Thymus (tissue), 11 donors: ENCODE measurements around the gene BFSP1. TPM values are rescaled to one million over a fixed set of nuclear protein-coding genes. Genes with fewer than 3 reads are reported as not detected.

Experiments
- DNase-seq, 9 donors: peaks; one replicate each; pipeline ENCODE4 v3.0.0-alpha.2; 2013; ENCODE audit warnings: low spot score in 9 of 9, low read depth in 6 of 9, missing footprints in 1 of 9
- H3K27ac ChIP-seq, 2 donors: one replicate each; pipeline ENCODE4 v1.5.1; 2013; ENCODE audit warnings: control low read depth in 1 of 2, low read depth in 1 of 2, low read length in 1 of 2, mild to moderate bottlenecking in 1 of 2, moderate library complexity in 1 of 2
- H3K27me3 ChIP-seq, 2 donors: one replicate each; pipeline ENCODE4 v1.5.1; 2013; ENCODE audit warnings: low read length in 1 of 2; ENCODE audit not compliant: control insufficient read depth in 2 of 2, insufficient read depth in 1 of 2
- H3K36me3 ChIP-seq, 2 donors: one replicate each; pipeline ENCODE4 v1.5.1; 2013; ENCODE audit warnings: low read length in 1 of 2, mild to moderate bottlenecking in 1 of 2, moderate library complexity in 1 of 2; ENCODE audit not compliant: control insufficient read depth in 2 of 2, insufficient read depth in 2 of 2
- H3K4me1 ChIP-seq, 2 donors: one replicate each; pipeline ENCODE4 v1.5.1; 2013; ENCODE audit warnings: low read length in 2 of 2; ENCODE audit not compliant: control insufficient read depth in 2 of 2, insufficient read depth in 2 of 2
- H3K4me3 ChIP-seq, 2 donors: one replicate each; pipeline ENCODE4 v1.5.1; 2013; ENCODE audit warnings: low read length in 2 of 2, control low read depth in 1 of 2, mild to moderate bottlenecking in 1 of 2
- H3K9me3 ChIP-seq, 2 donors: one replicate each; pipeline ENCODE4 v1.5.1; 2013; ENCODE audit warnings: low read length in 1 of 2, mild to moderate bottlenecking in 1 of 2; ENCODE audit not compliant: control insufficient read depth in 2 of 2, insufficient read depth in 1 of 2
- WGBS: extraction: QIAGEN DNeasy Blood & Tissue Kit; methylation state at CpG from one replicate; pipeline ENCODE4 v1.1.7; 2013; 5-methylcytosine and 5-hydroxymethylcytosine counted together
- polyA plus RNA-seq: library from polyadenylated mRNA; stranded (reverse); fragments of 200-250 nt; gene quantifications from one replicate; pipeline ENCODE4 v1.2.3, GENCODE V29; 2013
- total RNA-seq: library from RNA; stranded (reverse); fragments of 120-200 nt; gene quantifications from one replicate; pipeline ENCODE4 v1.2.4, GENCODE V29; 2013
- donor health status: healthy.

BFSP1 gene
- total and polyA plus RNA-seq, 2 donors = 0.27 to 0.57 TPM

DNA sequence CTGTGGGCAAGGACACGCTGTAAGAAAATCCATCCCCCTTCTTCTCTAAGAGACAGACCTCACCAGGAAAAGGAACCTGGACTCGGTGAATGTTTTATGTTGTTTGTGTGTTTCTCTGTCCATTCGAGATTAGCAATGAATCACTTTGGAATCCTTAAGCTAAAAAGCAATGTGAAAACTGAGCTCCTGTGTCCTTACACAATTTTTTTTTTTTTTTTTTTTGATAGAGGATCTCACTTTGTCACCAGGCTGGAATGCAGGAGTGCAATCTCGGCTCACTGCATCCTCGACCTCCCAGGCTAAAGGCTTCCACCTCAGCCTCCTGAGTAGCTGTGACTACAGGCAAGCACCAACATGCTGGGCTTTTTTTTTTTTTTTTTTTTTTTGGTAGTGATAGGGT is 32.1 kb downstream of the BFSP1 start:
- 94% methylated on average over 5 of the region's 5 CpGs for WGBS
- peaks cover 0 to 2% of the 10 kb centered on the region in 2 donors for H3K27me3 ChIP-seq
- no peak for DNase-seq

DNA sequence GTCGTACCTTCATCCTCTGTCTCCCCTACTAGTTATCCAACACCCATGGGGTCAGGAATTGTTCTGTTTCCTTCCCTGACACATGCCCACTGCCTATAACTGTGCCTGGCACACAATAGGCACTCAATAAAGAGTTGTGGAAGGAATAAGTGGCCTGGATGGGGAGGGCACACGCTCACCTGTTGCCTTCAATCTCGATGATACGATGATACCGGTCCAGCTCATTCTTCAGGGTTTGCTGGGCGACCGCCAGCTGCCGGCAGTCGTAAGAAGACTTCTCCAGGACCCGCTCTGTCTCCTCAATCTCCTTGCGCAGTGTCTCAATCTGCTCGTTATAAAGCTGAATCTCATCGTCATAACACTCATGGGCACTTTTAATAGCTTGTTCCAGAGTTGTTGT is 32.5 kb downstream of the BFSP1 start:
- WGBS = 95% methylated on average over 13 of the region's 13 CpGs
- H3K9me3 ChIP-seq = no peaks in the 10 kb centered on the region
- no peak overlapping the region for H3K4me3 ChIP-seq
- no peak overlapping the region for H3K27ac ChIP-seq
- H3K36me3 ChIP-seq = no peaks in the 10 kb centered on the region
- peaks cover 0 to 2% of the 10 kb centered on the region in 2 donors for H3K27me3 ChIP-seq
- H3K4me1 ChIP-seq = peaks cover 2 to 8% of the 10 kb centered on the region in 2 donors
- DNase-seq = no peak

More for the DNA sequence above, 32.1 kb downstream of the BFSP1 start:
- H3K36me3 ChIP-seq = no peaks in the 10 kb centered on the region
- no peak overlapping the region for H3K27ac ChIP-seq
- H3K4me1 ChIP-seq = peaks cover 6 to 12% of the 10 kb centered on the region in 2 donors
- no peak overlapping the region for H3K4me3 ChIP-seq
- H3K9me3 ChIP-seq = no peaks in the 10 kb centered on the region

DNA sequence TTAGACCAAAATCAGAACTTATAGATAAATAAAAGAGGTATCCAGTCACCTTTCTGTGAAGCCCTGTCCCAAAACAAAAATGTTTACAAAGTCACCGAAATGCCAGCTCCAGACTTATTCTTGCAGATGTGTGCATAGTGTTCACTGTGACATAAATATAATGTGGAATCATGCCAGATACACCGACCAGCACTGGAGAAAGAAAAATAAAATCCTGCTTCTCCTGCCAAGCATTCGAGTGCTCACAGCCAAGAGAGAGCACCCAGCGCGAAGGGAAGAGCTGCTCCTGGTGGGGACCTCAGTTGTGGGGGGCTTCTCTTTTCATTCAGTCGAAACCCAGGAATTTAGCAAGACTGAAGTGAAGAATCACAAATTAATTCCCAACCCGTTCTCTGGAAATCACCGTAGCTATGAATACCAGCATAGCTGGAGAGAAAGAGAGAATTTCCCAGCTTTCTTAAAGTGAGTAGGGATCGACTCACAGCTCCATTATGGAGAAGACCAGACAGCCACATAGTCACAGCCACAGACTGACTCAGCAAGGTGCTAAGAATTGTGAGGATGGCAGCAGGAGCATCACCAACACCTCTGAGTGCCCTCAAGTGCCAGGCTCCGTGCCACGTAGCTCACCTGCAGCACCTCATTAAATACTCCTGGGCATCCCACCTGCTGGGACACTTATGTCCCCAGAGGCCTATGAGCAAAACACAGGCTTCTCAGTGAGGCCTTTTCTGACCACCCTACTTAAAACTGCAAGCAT is 33.2 kb downstream of the BFSP1 start:
- H3K4me1 ChIP-seq = peaks cover 0 to 2% of the 10 kb centered on the region in 2 donors
- DNase-seq = no peak
- peaks cover 0 to 2% of the 10 kb centered on the region in 2 donors for H3K27me3 ChIP-seq
- no peak overlapping the region for H3K4me3 ChIP-seq
- no peaks in the 10 kb centered on the region for H3K9me3 ChIP-seq
- H3K27ac ChIP-seq = no peak overlapping the region
- H3K36me3 ChIP-seq = no peaks in the 10 kb centered on the region
- WGBS = 90% methylated on average over 11 of the region's 11 CpGs

DNA sequence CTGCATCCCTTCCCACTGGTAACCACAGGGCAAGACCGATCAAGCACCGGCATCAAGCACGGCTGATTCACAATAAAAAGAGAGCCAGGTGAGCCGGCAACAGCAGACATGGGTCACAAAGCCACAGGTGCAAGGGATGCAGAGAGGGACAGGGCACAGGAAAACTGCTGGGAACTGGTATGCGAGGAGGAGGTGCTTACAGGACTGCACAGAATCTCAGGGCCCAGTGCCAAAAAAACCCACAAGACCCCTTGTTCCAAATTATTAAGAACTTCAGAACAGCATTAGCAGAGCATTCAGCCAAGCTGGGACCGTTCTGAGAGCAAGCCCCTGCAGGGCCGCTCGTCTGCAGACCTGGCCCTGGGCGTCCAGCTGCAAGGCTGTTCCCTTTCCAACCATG is 35.4 kb downstream of the BFSP1 start:
- DNase-seq = no peak
- H3K27ac ChIP-seq = no peak overlapping the region
- peaks cover 0 to 2% of the 10 kb centered on the region in 2 donors for H3K27me3 ChIP-seq
- H3K4me1 ChIP-seq = no peaks in the 10 kb centered on the region
- H3K4me3 ChIP-seq = no peak overlapping the region
- no peaks in the 10 kb centered on the region for H3K9me3 ChIP-seq
- WGBS = 94% methylated on average over 9 of the region's 9 CpGs
- no peaks in the 10 kb centered on the region for H3K36me3 ChIP-seq

DNA sequence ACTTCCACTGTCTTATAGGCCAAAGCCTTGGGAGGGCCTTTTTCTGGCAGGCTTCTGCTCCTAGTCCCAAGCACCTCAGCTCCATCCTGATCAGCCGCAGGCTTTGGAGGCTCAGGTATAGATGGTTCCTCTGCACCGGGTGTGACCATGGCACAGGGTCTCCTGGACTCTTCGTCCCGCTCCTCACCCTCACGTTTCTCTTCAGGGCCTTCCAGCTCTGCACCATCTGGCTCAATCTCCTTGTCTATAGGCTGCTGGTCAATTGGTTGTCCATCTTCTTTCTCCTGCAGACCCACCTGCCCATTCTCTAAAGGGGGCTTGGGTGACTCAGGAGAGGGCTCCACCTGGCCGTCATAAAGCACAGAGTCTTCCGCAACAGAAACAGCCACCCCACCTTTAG is 37.0 kb downstream of the BFSP1 start:
- WGBS = 96% methylated on average over 7 of the region's 7 CpGs
- no peaks in the 10 kb centered on the region for H3K36me3 ChIP-seq
- no peak for DNase-seq
- no peaks in the 10 kb centered on the region for H3K4me1 ChIP-seq
- H3K27me3 ChIP-seq = peaks cover 0 to 2% of the 10 kb centered on the region in 2 donors
- H3K4me3 ChIP-seq = no peak overlapping the region
- H3K9me3 ChIP-seq = no peaks in the 10 kb centered on the region
- no peak overlapping the region for H3K27ac ChIP-seq

DNA sequence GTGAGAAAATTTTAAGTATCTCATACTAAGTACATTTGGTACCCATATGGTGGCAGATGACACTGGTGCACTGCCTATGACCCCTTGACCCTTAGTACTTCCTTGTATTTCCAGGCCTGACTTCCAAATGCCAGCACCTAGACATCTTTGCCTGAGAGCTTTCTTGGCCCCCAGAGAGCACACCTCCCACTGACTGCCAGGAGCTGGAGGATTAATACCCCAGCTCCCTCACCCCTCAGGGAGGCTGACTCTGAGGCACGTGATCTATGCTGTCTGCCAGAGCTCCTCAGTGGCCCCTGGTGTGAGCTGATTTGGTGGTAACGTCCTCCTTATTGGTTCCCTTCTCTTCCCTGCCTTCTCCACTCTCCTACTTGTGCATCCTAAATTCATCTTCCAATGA is 38.0 kb downstream of the BFSP1 start:
- Histone ChIP-seq H3K4me3 (no peak overlapping the region), H3K36me3 (no peaks in the 10 kb centered on the region), H3K27me3 (peaks cover 0 to 2% of the 10 kb centered on the region in 2 donors), H3K4me1 (no peaks in the 10 kb centered on the region), H3K27ac (no peak overlapping the region), H3K9me3 (no peaks in the 10 kb centered on the region)
- DNase-seq = no peak
- 82% methylated on average over 2 of the region's 2 CpGs for WGBS

DNA sequence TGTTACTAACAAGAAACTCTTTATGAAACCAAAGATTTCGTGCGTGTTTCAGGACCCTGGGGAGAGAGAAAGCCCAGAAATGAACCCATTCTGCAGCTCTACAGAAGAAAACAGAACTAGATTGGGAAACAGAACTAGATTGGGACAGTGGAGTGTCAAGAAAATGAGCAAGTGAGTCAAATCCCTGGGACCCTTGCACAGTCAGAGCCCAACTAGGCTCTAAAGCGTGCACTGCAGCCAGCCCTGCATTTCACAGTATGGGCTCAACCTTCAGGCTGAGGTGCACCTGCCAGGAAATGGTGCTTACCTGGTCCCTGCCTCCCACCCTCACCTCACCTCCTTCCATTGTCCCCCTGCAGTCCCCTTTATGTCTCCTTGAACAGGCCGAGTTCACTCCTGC is 39.7 kb downstream of the BFSP1 start:
- H3K27ac ChIP-seq = no peak overlapping the region
- H3K4me1 ChIP-seq = no peaks in the 10 kb centered on the region
- no peak for DNase-seq
- peaks cover 0 to 5% of the 10 kb centered on the region in 2 donors for H3K27me3 ChIP-seq
- H3K4me3 ChIP-seq = no peak overlapping the region
- WGBS = 96% methylated on average over 4 of the region's 4 CpGs
- H3K36me3 ChIP-seq = no peaks in the 10 kb centered on the region
- no peaks in the 10 kb centered on the region for H3K9me3 ChIP-seq

DNA sequence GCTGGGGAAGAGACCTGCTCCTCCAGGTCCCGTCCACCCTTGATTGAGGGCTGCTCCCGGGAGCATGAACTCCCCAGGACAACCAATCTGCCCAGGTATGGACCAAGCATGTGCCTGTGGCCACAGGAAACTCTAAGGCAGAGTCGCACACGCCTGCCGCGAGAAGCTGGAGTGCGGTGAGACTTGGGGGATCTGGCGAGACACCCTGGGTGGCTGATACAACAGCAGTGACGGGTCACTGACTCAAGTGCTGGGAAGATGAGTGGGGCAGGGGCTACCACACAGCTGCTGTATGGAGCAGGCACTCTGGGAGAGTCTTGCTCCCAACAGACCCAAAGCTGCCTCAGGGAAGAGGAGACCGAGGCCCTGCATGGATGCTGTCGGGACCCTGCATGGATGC is 40.1 kb downstream of the BFSP1 start:
- Histone ChIP-seq H3K27ac (no peak overlapping the region), H3K4me1 (no peaks in the 10 kb centered on the region), H3K36me3 (no peaks in the 10 kb centered on the region), H3K4me3 (no peak overlapping the region), H3K9me3 (no peaks in the 10 kb centered on the region), H3K27me3 (peaks cover 0 to 5% of the 10 kb centered on the region in 2 donors)
- WGBS = 97% methylated on average over 11 of the region's 11 CpGs
- DNase-seq = no peak

DNA sequence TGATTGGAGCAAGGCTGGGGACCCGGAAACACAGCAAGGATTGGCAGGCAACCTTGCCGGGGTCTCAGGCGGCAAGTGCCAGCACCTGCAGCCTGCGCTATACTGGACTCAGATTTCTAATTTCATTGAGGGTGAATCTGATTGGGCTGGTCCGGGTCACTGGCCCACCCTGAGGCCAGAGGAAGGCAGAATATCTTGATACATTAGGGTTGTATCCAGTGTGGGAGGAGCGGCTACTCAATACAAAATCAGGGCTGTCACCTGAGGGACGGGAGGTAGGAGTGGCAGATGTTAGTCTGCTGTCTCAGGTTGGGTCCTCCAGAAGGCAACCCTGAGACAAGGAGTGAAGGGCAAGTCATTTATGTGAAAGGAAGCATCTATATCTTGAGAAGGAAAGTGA is 40.7 kb downstream of the BFSP1 start:
- Histone ChIP-seq H3K4me1 (no peaks in the 10 kb centered on the region), H3K27me3 (peaks cover 0 to 3% of the 10 kb centered on the region in 2 donors), H3K36me3 (no peaks in the 10 kb centered on the region), H3K27ac (no peak overlapping the region), H3K4me3 (no peak overlapping the region), H3K9me3 (no peaks in the 10 kb centered on the region)
- 95% methylated on average over 7 of the region's 7 CpGs for WGBS
- DNase-seq = no peak
